B cell (primary cell): ENCODE data around the gene GAMT. TPM values are rescaled to one million over a fixed set of nuclear protein-coding genes. Genes with fewer than 3 reads are reported as not detected.
A peak's percentile ranks its signal among the peaks of the same experiment; 100 is the strongest.

Experiments
- ATAC-seq: fragments of 200-7000 bp; cut with Tn5 transposase; one replicate; pipeline ENCODE4 v1.10.0; 2021; ENCODE audit warnings: low read depth, mild to moderate bottlenecking, moderate number of reproducible peaks, moderate library complexity
- CTCF ChIA-PET: fragments of 350-600 bp; sonication (Branson Sonifier 250); formaldehyde crosslinking; loops from one replicate; lab custom pipeline; 2021; ENCODE audit warnings: antibody characterized with exemption, inconsistent platforms; lab: Charles Lee
- POLR2A ChIA-PET: fragments of 350-600 bp; sonication (Branson Sonifier 250); formaldehyde crosslinking; loops from one replicate; lab custom pipeline; 2021; ENCODE audit warnings: antibody characterized with exemption; lab: Charles Lee
- DNase-seq: peaks from one replicate; pipeline ENCODE4 v3.0.0; 2013
- H2AFZ ChIP-seq: 2 replicates; pipeline ENCODE4 v1.6.1; 2012; ENCODE audit warnings: mild to moderate bottlenecking, low read depth, low read length; ENCODE audit not compliant: insufficient read depth, poor library complexity, severe bottlenecking
- H3K27ac ChIP-seq, 2 donors: 1 replicate in 1 of 2; 2 replicates in 1 of 2; pipeline ENCODE4 v1.5.1; 2012 to 2013; ENCODE audit warnings: low read length in 2 of 2, mild to moderate bottlenecking in 2 of 2, moderate library complexity in 1 of 2
- H3K27me3 ChIP-seq, 4 experiments: fragments of 200-600 bp in 1 of 4; sonication (generic) in 1 of 4; replicated peaks in 1 of 4; 1 replicate in 2 of 4; 2 replicates in 2 of 4; pipeline versions ENCODE4 v1.6.1 to v1.7.0; 2013 to 2016; ENCODE audit warnings: low read length in 3 of 4, mild to moderate bottlenecking in 2 of 4, mixed read lengths in 1 of 4, moderate library complexity in 1 of 4; ENCODE audit not compliant: insufficient read depth in 4 of 4, control insufficient read depth in 3 of 4; ENCODE audit errors: control extremely low read depth in 1 of 4
- H3K36me3 ChIP-seq, 2 experiments: replicated peaks in 1 of 2; 1 replicate in 1 of 2; 2 replicates in 1 of 2; pipeline versions ENCODE4 v1.6.1 to v1.7.1; 2013; ENCODE audit warnings: low read length in 1 of 2; ENCODE audit not compliant: insufficient read depth in 2 of 2, control insufficient read depth in 1 of 2; ENCODE audit errors: control extremely low read depth in 1 of 2, extremely low read depth in 1 of 2
- H3K4me1 ChIP-seq, 2 donors: fragments of 200-600 bp in 1 of 2; sonication (generic) in 1 of 2; 1 replicate in 1 of 2; 2 replicates in 1 of 2; pipeline versions ENCODE4 v1.5.1 to v1.6.1; 2013 to 2017; ENCODE audit warnings: low read length in 2 of 2; ENCODE audit not compliant: control insufficient read depth in 2 of 2, insufficient read depth in 2 of 2
- H3K4me2 ChIP-seq: replicated peaks from 2 replicates; pipeline ENCODE3; 2012; ENCODE audit warnings: mild to moderate bottlenecking, low read depth, low read length; ENCODE audit not compliant: poor library complexity, severe bottlenecking
- H3K4me3 ChIP-seq, 5 experiments: fragments of 200-600 bp in 1 of 5; sonication (generic) in 1 of 5; 1 replicate in 3 of 5; 2 replicates in 2 of 5; pipeline versions ENCODE4 v1.5.1 to v1.7.0; 2011 to 2016; ENCODE audit warnings: low read length in 4 of 5, mild to moderate bottlenecking in 4 of 5, low read depth in 2 of 5, control low read depth in 1 of 5, moderate library complexity in 1 of 5; ENCODE audit not compliant: insufficient read depth in 1 of 5; ENCODE audit errors: control extremely low read depth in 1 of 5, extremely low read depth in 1 of 5
- H3K79me2 ChIP-seq: fragments of 200-600 bp; sonication (generic); one replicate; pipeline ENCODE4 v1.6.0; 2016; ENCODE audit warnings: low read length; ENCODE audit not compliant: control insufficient read depth, insufficient read depth
- H3K9ac ChIP-seq: fragments of 200-600 bp; sonication (generic); 2 replicates; pipeline ENCODE4 v1.6.1; 2017; ENCODE audit warnings: mild to moderate bottlenecking, low read length, moderate library complexity
- H3K9me3 ChIP-seq, 3 donors: one replicate each; pipeline versions ENCODE4 v1.6.1 to v1.7.1; 2013; ENCODE audit warnings: low read length in 2 of 3; ENCODE audit not compliant: control insufficient read depth in 2 of 3, insufficient read depth in 1 of 3; ENCODE audit errors: control extremely low read depth in 1 of 3
- H4K20me1 ChIP-seq: 2 replicates; pipeline ENCODE4 v1.6.0; 2012; ENCODE audit warnings: mild to moderate bottlenecking, low read length; ENCODE audit not compliant: insufficient read depth, control insufficient read depth, poor library complexity, severe bottlenecking
- H3K27ac Mint-ChIP-seq: one replicate; pipeline ENCODE4 v1.8.0; 2021; ENCODE audit warnings: mixed read lengths
- H3K27me3 Mint-ChIP-seq: one replicate; pipeline ENCODE4 v1.8.0; 2021; ENCODE audit warnings: mixed read lengths
- H3K4me1 Mint-ChIP-seq: one replicate; pipeline ENCODE4 v1.8.0; 2021; ENCODE audit warnings: mixed read lengths
- H3K4me3 Mint-ChIP-seq: one replicate; pipeline ENCODE4 v1.8.0; 2021; ENCODE audit warnings: mixed read lengths
- H3K9me3 Mint-ChIP-seq: one replicate; pipeline ENCODE4 v1.8.0; 2022; ENCODE audit warnings: mixed read lengths; ENCODE audit not compliant: insufficient read depth
- EZH2 ChIP-seq: IDR thresholded peaks from 2 replicates; pipeline ENCODE4 v1.6.1; 2012; ENCODE audit warnings: borderline replicate concordance, low read depth, mild to moderate bottlenecking, moderate library complexity, low read length; ENCODE audit not compliant: insufficient read depth, poor library complexity, severe bottlenecking
- WGBS: methylation state at CpG from one replicate; pipeline ENCODE4 v1.1.5; 2013; ENCODE audit warnings: missing lambda C conversion rate; ENCODE audit not compliant: insufficient coverage; 5-methylcytosine and 5-hydroxymethylcytosine counted together
- intact Hi-C: fragments of 100-400 bp; cut with micrococcal nuclease; formaldehyde crosslinking; loops from one replicate; pipeline ENCODE4 v1.10.0; 2022
- polyA plus RNA-seq: library from polyadenylated mRNA; depleted of rRNA; stranded (reverse); fragments of >200 nt; gene quantifications from 2 replicates; pipeline ENCODE4 v1.2.3, GENCODE V29; 2012
- total RNA-seq, 2 donors: library from RNA; stranded (reverse); fragments of 120-200 nt in 1 of 2; gene quantifications; 1 replicate in 1 of 2; 2 replicates in 1 of 2; pipeline versions ENCODE4 v1.2.3 to v1.2.4, GENCODE V29; 2013 to 2022
- TF ChIP-seq, protein P1 (sequence below): fragments of 200-600 bp; IDR thresholded peaks from one replicate; pipeline ENCODE4 v1.8.0; 2022; ENCODE audit warnings: antibody characterized with exemption, mild to moderate bottlenecking

The GAMT gene
- total and polyA plus RNA-seq, 2 donors (not counting 1 experiment from before 2014, with no cell fraction given): 8.8 to 12.1 TPM

- Histone ChIP-seq H3K27me3 (peaks cover 0 to 23% (median 5%) of the 10 kb centered on the region in 4 experiments), H2AFZ (no peak overlapping the region), H4K20me1 (no peaks in the 10 kb centered on the region), H3K27ac (no peak overlapping the region), H3K9ac (no peak overlapping the region), H3K9me3 (peaks cover 0 to 4% (median 0%) of the 10 kb centered on the region in 3 donors), H3K4me2 (peak overlapping the region; percentile 99), H3K4me1 (peaks cover 22 to 31% of the 10 kb centered on the region in 2 donors), H3K79me2 (no peaks in the 10 kb centered on the region), H3K4me3 (no peak overlapping the region), H3K36me3 (no peaks in the 10 kb centered on the region)
- Mint-ChIP-seq H3K9me3 (no peaks in the 10 kb centered on the region), H3K4me3 (peak overlapping the region; percentile 57), H3K27me3 (peaks cover 4% of the 10 kb centered on the region), H3K27ac (no peak overlapping the region), H3K4me1 (peaks cover 19% of the 10 kb centered on the region)
- POLR2A ChIA-PET: no interaction called here
- CTCF ChIA-PET: interaction anchor here (0.6 to 1.6 kb wide), 7 partner anchors 10 to 167 kb away, joined by 3 to 5 read pairs (median 4); no protein-coding TSS in a partner anchor
- intact Hi-C loops: no loop called here
- WGBS: 16% methylated on average over 24 of the region's 25 CpGs
- ATAC-seq (no peak), DNase-seq (peak; percentile 41)
- TF ChIP-seq, protein P1, sequence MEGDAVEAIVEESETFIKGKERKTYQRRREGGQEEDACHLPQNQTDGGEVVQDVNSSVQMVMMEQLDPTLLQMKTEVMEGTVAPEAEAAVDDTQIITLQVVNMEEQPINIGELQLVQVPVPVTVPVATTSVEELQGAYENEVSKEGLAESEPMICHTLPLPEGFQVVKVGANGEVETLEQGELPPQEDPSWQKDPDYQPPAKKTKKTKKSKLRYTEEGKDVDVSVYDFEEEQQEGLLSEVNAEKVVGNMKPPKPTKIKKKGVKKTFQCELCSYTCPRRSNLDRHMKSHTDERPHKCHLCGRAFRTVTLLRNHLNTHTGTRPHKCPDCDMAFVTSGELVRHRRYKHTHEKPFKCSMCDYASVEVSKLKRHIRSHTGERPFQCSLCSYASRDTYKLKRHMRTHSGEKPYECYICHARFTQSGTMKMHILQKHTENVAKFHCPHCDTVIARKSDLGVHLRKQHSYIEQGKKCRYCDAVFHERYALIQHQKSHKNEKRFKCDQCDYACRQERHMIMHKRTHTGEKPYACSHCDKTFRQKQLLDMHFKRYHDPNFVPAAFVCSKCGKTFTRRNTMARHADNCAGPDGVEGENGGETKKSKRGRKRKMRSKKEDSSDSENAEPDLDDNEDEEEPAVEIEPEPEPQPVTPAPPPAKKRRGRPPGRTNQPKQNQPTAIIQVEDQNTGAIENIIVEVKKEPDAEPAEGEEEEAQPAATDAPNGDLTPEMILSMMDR: no peak
- TF ChIP-seq EZH2: no peak
These were observed 1.2 kb upstream of the GAMT start for GRCh38 chr19:1402411-1403070.

DNA sequence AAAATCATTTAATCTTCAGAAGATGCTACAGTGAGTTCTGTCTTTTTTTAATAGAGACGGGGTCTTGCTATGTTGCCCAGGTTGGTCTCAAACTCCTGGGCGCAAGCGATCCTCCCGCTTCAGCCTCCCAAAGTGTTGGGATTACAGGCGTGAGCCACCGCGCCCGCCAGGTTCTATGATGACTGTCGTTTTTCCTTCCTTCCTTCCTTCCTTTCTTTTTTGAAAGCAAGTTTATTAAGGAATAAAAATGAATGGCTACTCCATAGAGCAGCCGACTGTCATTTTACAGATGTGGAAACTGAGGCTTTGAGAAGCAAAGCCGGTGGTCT, 511 bp upstream of the GAMT start:
- POLR2A ChIA-PET: no interaction called here
- ATAC-seq: no peak

More for the DNA sequence above, 511 bp upstream of the GAMT start:
- Histone ChIP-seq H3K36me3 (no peaks in the 10 kb centered on the region), H3K27me3 (peaks cover 0 to 23% (median 5%) of the 10 kb centered on the region in 4 experiments), H4K20me1 (no peaks in the 10 kb centered on the region), H3K79me2 (no peaks in the 10 kb centered on the region), H3K27ac (no peak overlapping the region), H3K4me2 (peak overlapping the region; percentile 99), H3K9ac (peak overlapping the region; percentile 74), H2AFZ (peak overlapping the region; percentile 84), H3K9me3 (peaks cover 0 to 4% (median 0%) of the 10 kb centered on the region in 3 donors), H3K4me3 (peak overlapping the region; percentile 10 to 69 (median 60)), H3K4me1 (peaks cover 22 to 30% of the 10 kb centered on the region in 2 donors)
- TF ChIP-seq, protein P1: no peak
- TF ChIP-seq EZH2: no peak
- Mint-ChIP-seq H3K4me1 (peaks cover 17% of the 10 kb centered on the region), H3K9me3 (no peaks in the 10 kb centered on the region), H3K4me3 (peak overlapping the region; percentile 65), H3K27ac (no peak overlapping the region), H3K27me3 (peaks cover 4% of the 10 kb centered on the region)
- CTCF ChIA-PET: interaction anchor here (1.5 to 1.6 kb wide), 2 partner anchors 19 to 122 kb away, joined by 4 to 5 read pairs; no protein-coding TSS in a partner anchor
- no peak for DNase-seq
- intact Hi-C loops: loop anchor here (1.0 kb wide), 1 partner anchor 19 kb away; the partner anchor contains the start of gene NDUFS7
- WGBS: 18% methylated on average over 2 of the region's 11 CpGs
